Stimulated activated CD4-positive, alpha-beta T cell treated with anti-CD3 and anti-CD28 coated beads, Interleukin-2, amount 100 ng/mL, for 48 hours (primary cell): ENCODE measurements around the gene PKMYT1.

Source experiments
- DNase-seq, 2 donors: peaks; one replicate each; pipeline ENCODE4 v3.0.0-alpha.2; 2020

The PKMYT1 gene

GRCh38 chr16:2980227-2981176 is at the start of gene PKMYT1:
TSS of gene PKMYT1 (minus strand) at chr16:2980446. CDS start at chr16:2979657, 789 bp downstream.
- DNase-seq: peak; percentile 96 to 98

GRCh38 chr16:3029491-3030221 is 49.4 kb upstream of the PKMYT1 start:
- DNase-seq: peak in 1 of 2 donors; percentile 48

GRCh38 chr16:3028716-3029319 is 48.6 kb upstream of the PKMYT1 start:
- no peak for DNase-seq

- DNase-seq: peak; percentile 93 to 96
Measured at GRCh38 chr16:3027983-3028715, 47.9 kb upstream of the PKMYT1 start.

GRCh38 chr16:3027489-3027795 is 47.2 kb upstream of the PKMYT1 start:
- DNase-seq: no peak

- DNase-seq: no peak
Measured at GRCh38 chr16:3026609-3027488, 46.6 kb upstream of the PKMYT1 start.

- DNase-seq: no peak
Measured at GRCh38 chr16:3026003-3026378, 45.7 kb upstream of the PKMYT1 start.

- DNase-seq: no peak
Measured at GRCh38 chr16:3025032-3026002, 45.1 kb upstream of the PKMYT1 start.

- peak; percentile 90 to 92 for DNase-seq
Measured at GRCh38 chr16:3023669-3024478, 43.6 kb upstream of the PKMYT1 start, which contains the start of the genes HCFC1R1 and THOC6. TSS of gene HCFC1R1 (minus strand) at chr16:3023942. CDS start at chr16:3023941, 1 bp downstream. TSS of gene THOC6 (plus strand) at chr16:3024035. CDS start at chr16:3024327, 292 bp downstream.

GRCh38 chr16:3023415-3023668 is 43.1 kb upstream of the PKMYT1 start:
- no peak for DNase-seq

GRCh38 chr16:3022684-3023414 is 42.6 kb upstream of the PKMYT1 start:
- DNase-seq: no peak

- DNase-seq: peak; percentile 85 to 87
Measured at GRCh38 chr16:3022208-3022683, 42.0 kb upstream of the PKMYT1 start.

- peak; percentile 76 to 79 for DNase-seq
Measured at GRCh38 chr16:3021449-3022207, 41.4 kb upstream of the PKMYT1 start.

GRCh38 chr16:3020604-3021448 is 40.6 kb upstream of the PKMYT1 start:
- DNase-seq: peak in 1 of 2 donors; percentile 26

- DNase-seq: peak; percentile 61 to 67
Measured at GRCh38 chr16:3020247-3020603, 40.0 kb upstream of the PKMYT1 start, which contains the start of gene TNFRSF12A. TSS of gene TNFRSF12A (plus strand) at chr16:3020368. CDS start at chr16:3020398, 30 bp downstream.

- DNase-seq: no peak
Measured at GRCh38 chr16:3019594-3020246, 39.5 kb upstream of the PKMYT1 start.
